ENCODE measurements around the gene EXOC8. TPM values are rescaled to one million over a fixed set of nuclear protein-coding genes. Genes with fewer than 3 reads are reported as not detected.

The EXOC8 gene
- total RNA-seq, 1 donor from 2014 or later = 15.2 TPM

- no peak for DNase-seq (ENCODE audit: low read depth)
- Mint-ChIP-seq H3K27ac (ENCODE audit: unreplicated experiment) (no peak overlapping the region), H3K27me3 (ENCODE audit: low read depth, unreplicated experiment) (peaks cover 19% of the 10 kb centered on the region), H3K4me1 (ENCODE audit: low read depth, unreplicated experiment) (no peaks in the 10 kb centered on the region), H3K4me3 (ENCODE audit: unreplicated experiment) (no peak overlapping the region), H3K9me3 (ENCODE audit: unreplicated experiment) (peaks cover 4% of the 10 kb centered on the region), H3K36me3 (ENCODE audit: low read depth, unreplicated experiment) (peaks cover 2% of the 10 kb centered on the region)
- H3K79me2 ChIP-seq (ENCODE audit: insufficient read depth, low read length) = no peaks in the 10 kb centered on the region
- no peak overlapping the region for H2AFZ ChIP-seq (ENCODE audit: low read depth, low read length)
- TF ChIP-seq CTCF (IDR thresholded peaks at IDR 0.05; ENCODE audit: insufficient read depth, low read depth, low read length) (no peak), EZH2 (IDR thresholded peaks at IDR 0.05; ENCODE audit: insufficient read depth, low read length) (no peak)
- no peak overlapping the region for H3K27ac ChIP-seq (ENCODE audit: low read depth, low read length)
- H3K36me3 ChIP-seq (ENCODE audit: insufficient read depth, low read length) = no peaks in the 10 kb centered on the region
- no peaks in the 10 kb centered on the region for H3K27me3 ChIP-seq (ENCODE audit: insufficient read depth, low read length)
- no peak for FAIRE-seq
- H3K4me3 ChIP-seq (ENCODE audit: insufficient read depth, low read depth, low read length) = no peak overlapping the region
- H3K4me1 ChIP-seq (ENCODE audit: insufficient read depth, low read length) = no peaks in the 10 kb centered on the region
- H3K4me2 ChIP-seq (ENCODE audit: low read length) = no peak overlapping the region
- no peaks in the 10 kb centered on the region for H3K9me3 ChIP-seq (ENCODE audit: insufficient read depth, low read depth, low read length)
- no peaks in the 10 kb centered on the region for H4K20me1 ChIP-seq (ENCODE audit: insufficient read depth, low read length)
- H3K9ac ChIP-seq (ENCODE audit: low read length) = no peak overlapping the region
These were observed 25.8 kb downstream of the EXOC8 start for GRCh38 chr1:231311720-231312431.

- no peak overlapping the region for H3K9ac ChIP-seq (ENCODE audit: low read length)
- H3K4me2 ChIP-seq (ENCODE audit: low read length) = no peak overlapping the region
- FAIRE-seq = no peak
- H3K4me3 ChIP-seq (ENCODE audit: insufficient read depth, low read depth, low read length) = no peak overlapping the region
- Mint-ChIP-seq H3K36me3 (ENCODE audit: low read depth, unreplicated experiment) (no peaks in the 10 kb centered on the region), H3K27me3 (ENCODE audit: low read depth, unreplicated experiment) (peaks cover 19% of the 10 kb centered on the region), H3K4me1 (ENCODE audit: low read depth, unreplicated experiment) (no peaks in the 10 kb centered on the region), H3K4me3 (ENCODE audit: unreplicated experiment) (no peak overlapping the region), H3K9me3 (ENCODE audit: unreplicated experiment) (peaks cover 4% of the 10 kb centered on the region), H3K27ac (ENCODE audit: unreplicated experiment) (no peak overlapping the region)
- no peaks in the 10 kb centered on the region for H4K20me1 ChIP-seq (ENCODE audit: insufficient read depth, low read length)
- no peak for DNase-seq (ENCODE audit: low read depth)
- no peak overlapping the region for H3K27ac ChIP-seq (ENCODE audit: low read depth, low read length)
- H3K27me3 ChIP-seq (ENCODE audit: insufficient read depth, low read length) = no peaks in the 10 kb centered on the region
- H3K4me1 ChIP-seq (ENCODE audit: insufficient read depth, low read length) = no peaks in the 10 kb centered on the region
- no peaks in the 10 kb centered on the region for H3K79me2 ChIP-seq (ENCODE audit: insufficient read depth, low read length)
- no peaks in the 10 kb centered on the region for H3K36me3 ChIP-seq (ENCODE audit: insufficient read depth, low read length)
- no peak overlapping the region for H2AFZ ChIP-seq (ENCODE audit: low read depth, low read length)
- TF ChIP-seq CTCF (IDR thresholded peaks at IDR 0.05; ENCODE audit: insufficient read depth, low read depth, low read length) = no peak
- no peak for TF ChIP-seq EZH2 (IDR thresholded peaks at IDR 0.05; ENCODE audit: insufficient read depth, low read length)
- H3K9me3 ChIP-seq (ENCODE audit: insufficient read depth, low read depth, low read length) = no peaks in the 10 kb centered on the region
These were observed 27.2 kb downstream of the EXOC8 start for GRCh38 chr1:231310391-231310934.

GRCh38 chr1:231301990-231302389 is 35.7 kb downstream of the EXOC8 start:
- Histone ChIP-seq H3K79me2 (ENCODE audit: insufficient read depth, low read length) (no peaks in the 10 kb centered on the region), H3K9me3 (ENCODE audit: insufficient read depth, low read depth, low read length) (no peaks in the 10 kb centered on the region), H3K36me3 (ENCODE audit: insufficient read depth, low read length) (no peaks in the 10 kb centered on the region), H3K4me3 (ENCODE audit: insufficient read depth, low read depth, low read length) (no peak overlapping the region), H3K27ac (ENCODE audit: low read depth, low read length) (no peak overlapping the region), H3K9ac (ENCODE audit: low read length) (no peak overlapping the region), H4K20me1 (ENCODE audit: insufficient read depth, low read length) (no peaks in the 10 kb centered on the region), H3K27me3 (ENCODE audit: insufficient read depth, low read length) (no peaks in the 10 kb centered on the region), H3K4me2 (ENCODE audit: low read length) (no peak overlapping the region), H3K4me1 (ENCODE audit: insufficient read depth, low read length) (no peaks in the 10 kb centered on the region), H2AFZ (ENCODE audit: low read depth, low read length) (no peak overlapping the region)
- Mint-ChIP-seq H3K27ac (ENCODE audit: unreplicated experiment) (no peak overlapping the region), H3K4me1 (ENCODE audit: low read depth, unreplicated experiment) (no peaks in the 10 kb centered on the region), H3K4me3 (ENCODE audit: unreplicated experiment) (no peak overlapping the region), H3K36me3 (ENCODE audit: low read depth, unreplicated experiment) (no peaks in the 10 kb centered on the region), H3K9me3 (ENCODE audit: unreplicated experiment) (no peaks in the 10 kb centered on the region), H3K27me3 (ENCODE audit: low read depth, unreplicated experiment) (no peaks in the 10 kb centered on the region)
- no peak for TF ChIP-seq EZH2 (IDR thresholded peaks at IDR 0.05; ENCODE audit: insufficient read depth, low read length)
- TF ChIP-seq CTCF (IDR thresholded peaks at IDR 0.05; ENCODE audit: insufficient read depth, low read depth, low read length) = no peak
- DNase-seq (ENCODE audit: low read depth) (no peak), FAIRE-seq (no peak)

Data from astrocyte (in vitro differentiated cells and primary cell).